GM21619 (cell line): ENCODE results near the gene SLCO3A1.

Experiments used
- ATAC-seq: cut with Tn5 transposase; IDR thresholded peaks from one replicate; pipeline ENCODE4 v1.9.1; 2021; ENCODE audit not compliant: unreplicated experiment

The SLCO3A1 gene

DNA sequence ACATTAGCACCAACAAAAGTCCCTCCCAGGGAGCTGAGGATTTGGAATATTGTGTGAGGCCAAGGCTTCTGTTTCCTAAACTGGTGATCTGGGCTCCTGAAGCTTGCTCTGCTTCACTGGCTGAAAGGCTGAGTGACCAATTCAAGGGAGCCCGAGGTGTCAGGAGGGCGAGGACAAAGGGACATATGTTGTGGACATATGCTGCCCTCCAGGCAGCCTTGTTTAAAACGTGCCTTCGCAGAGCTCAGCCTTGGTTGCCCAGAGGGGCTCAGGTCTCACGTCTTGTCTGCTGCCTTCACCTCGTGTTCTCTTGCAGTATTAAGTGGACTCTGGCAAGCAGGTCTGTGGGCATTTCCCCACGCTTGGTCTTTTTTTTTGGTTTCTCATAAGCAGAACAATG lies 7.0 kb downstream of the SLCO3A1 start:
- ATAC-seq = no peak

DNA sequence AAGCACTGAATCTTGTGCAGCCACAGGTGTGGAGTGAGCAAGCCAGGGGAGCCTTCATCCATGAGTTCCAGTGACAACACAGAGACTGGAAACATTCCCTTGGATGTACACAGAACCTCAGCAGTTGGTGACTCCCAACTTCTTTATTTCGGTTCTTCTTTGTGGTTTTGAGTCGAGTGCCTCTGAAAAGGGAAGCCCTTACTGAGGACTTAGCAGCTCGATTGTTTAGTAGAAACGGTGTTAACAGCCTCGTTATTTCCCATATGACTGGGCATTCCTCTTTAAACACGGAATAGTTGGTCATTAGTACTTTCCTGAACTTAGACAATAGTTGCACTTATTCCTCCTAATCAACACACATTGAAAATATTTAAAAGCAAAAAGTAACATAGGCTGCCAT lies 7.7 kb downstream of the SLCO3A1 start:
- ATAC-seq = no peak

DNA sequence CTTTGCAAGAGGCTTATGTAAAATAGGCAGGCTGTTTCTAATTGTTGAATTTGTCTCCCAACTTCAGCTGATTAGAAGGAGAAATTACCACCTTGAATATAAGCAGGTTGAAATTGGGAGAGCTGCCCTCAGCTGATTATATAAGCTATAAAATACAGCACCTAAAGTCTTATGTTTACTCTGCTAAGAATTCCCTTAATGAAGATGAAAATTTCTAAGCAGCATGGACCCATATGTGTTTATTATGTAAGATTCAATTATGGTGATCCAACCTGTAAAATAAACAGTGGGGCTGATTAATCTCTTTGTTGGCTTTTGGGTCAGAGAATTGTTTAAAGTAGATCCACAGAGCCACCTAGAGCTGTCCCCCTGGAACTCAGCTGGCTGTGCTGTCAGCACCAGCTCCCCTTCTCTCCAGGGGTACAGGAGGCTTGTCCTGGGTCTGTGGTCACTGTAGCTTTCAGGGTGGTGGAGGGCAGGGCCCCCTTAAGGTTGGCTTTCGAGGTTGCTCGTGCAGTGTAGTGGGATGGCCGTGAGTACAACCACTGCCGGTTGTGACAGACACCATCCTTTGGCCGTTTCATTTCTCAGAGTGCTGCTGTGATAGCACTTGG lies 9.5 kb downstream of the SLCO3A1 start:
- ATAC-seq = no peak

DNA sequence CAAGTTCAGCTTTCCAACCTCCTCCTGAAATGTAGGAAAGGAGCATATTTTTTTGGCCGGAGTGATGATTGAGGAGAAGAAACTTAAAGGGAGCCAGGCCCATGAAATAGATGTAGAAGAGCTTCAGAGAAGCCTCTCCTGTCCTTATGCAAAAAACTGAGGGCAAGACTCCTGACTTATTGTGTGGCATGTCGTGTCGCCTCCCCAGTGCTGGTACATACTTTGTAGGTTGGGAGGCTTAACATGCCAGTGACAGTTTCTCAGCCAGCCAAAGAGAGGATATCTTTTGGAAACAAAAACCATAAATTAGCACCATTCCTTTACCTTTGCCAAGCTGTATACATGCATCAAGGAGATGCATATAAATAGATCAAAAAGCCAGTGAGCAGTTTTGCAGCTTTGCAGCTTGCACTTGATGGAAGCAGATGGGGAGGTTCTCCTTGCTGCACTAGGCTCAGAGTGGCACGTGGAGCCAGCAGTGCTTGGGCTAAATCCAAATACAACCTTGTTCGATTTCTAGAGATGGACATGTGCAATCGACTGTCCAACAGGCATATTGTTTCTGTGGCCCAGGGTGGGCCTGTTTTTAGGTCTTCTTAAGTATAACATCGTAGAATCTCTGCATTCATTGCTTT lies 10.2 kb downstream of the SLCO3A1 start:
- ATAC-seq = no peak

DNA sequence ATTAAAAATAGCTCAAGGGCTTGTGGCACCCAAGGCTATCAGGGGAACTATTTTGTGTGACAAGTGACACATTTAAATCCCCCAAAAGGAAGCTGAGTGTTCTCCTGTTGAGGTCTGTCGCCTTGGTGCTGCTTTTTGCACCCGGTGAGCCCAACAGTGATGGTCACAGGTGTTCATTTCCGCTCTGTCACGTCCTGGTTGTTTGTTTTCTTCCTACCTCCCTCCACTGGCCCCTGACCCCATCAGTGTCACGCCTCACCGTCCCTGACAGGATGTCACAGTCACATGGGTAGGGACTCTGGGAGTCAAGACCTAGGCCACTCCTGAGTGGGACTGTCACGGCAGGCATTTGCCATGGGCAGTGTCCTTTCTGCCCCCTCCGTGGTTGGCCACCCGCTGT lies 11.2 kb downstream of the SLCO3A1 start:
- no peak for ATAC-seq

DNA sequence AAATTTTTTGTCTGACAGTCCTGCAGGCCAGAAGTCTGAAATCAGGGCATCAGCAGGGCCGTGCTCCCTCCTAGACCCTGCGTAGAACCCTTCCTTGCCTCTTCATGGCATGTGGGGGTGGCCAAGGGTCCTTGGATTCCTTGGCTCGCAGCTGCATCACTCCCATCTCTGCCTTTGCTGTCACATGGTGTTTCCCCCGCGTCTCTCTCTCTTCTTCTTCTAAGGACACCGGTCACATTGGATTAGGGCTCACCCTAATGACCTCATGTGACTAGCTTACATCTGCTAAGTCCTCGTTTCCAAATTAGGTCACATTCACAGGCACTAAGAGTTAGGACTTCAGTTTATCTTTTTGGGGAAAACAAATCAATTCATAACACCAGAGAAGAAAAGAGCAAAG lies 12.0 kb downstream of the SLCO3A1 start:
- no peak for ATAC-seq

DNA sequence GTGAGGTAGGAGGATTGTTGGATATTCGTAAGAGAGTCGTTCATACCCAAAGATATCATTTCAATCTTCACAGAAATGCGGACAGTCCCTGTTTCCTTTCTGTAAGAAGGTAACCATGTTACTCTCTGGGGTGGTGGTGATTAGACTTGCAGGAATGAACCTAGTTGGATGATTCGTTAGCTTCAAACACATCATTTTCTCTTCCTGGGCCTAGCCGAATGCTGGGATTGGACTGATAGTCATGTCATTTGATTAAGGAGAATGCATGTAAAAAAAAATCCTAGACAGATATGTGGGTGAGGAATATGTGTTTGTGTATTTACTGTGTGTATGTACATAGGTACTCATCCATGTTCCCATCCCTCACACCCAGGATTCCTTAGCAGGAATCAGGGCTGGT lies 12.4 kb downstream of the SLCO3A1 start:
- ATAC-seq = no peak

DNA sequence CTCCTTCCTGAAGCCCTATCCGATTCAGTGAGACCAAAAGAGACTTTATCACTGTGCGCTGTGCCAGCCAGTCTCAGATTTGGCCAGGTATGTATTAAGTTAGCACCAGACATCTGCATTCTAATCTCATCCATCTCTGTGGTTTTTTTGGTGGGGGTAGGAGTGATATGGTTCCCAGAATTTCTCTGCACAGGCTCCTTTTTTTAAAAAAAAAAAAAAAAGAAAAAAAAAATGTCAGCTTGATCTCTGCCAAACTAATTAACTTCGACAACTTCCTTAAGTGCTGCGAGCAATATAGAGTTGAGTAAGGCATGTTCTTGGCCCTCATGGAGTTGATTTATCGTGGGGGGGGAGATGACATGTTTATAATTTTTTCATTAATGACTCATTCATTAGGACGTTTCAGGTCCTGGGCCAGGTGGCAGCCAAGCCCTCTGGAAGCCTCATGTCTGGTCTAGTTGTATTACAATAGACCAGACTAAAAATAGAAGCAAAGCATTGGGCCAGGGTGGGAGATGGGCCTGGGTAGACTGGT lies 12.9 kb downstream of the SLCO3A1 start:
- no peak for ATAC-seq

DNA sequence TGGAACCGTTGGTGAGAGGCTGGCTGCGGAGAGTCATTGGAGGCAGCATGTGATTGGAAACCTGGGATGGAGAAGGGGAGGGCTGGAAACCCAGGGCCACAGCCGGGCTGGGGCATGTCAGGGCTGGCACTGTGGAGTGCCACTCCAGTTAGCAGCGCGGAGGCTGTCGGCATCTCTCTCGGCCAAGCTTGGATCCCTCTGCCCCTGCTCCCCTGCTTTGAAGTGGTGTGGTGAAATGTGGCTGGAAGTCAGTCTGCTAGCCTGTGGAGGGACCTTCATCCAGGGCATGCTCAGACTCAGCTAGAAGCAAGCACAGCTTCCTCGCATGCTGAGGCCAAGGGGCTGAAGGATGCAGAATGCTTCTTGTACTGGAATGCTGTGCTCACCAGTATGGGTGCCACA lies 13.5 kb downstream of the SLCO3A1 start:
- ATAC-seq = no peak

DNA sequence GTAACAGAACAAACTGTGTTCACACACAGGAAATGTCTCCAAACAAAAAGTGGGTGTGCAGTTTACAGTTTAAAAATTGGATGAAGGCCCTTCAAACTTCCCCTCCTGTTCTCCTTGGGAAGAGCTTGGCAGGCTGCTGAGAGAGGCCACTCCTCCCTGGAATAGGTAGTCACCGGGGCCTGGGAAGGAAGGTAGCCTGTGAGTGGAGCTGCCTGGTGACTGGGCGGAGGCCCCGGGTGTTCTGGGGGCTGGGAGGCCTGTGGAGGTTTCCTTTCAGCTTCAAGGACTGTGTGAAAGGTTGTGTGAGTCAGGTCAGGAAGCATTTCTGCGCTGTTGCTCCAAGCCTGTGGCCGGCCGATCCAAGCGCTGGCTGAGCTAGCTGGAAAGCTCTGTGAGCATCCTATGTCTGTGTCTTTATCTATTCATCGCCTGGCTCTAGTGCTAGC lies 14.1 kb downstream of the SLCO3A1 start:
- ATAC-seq = no peak

DNA sequence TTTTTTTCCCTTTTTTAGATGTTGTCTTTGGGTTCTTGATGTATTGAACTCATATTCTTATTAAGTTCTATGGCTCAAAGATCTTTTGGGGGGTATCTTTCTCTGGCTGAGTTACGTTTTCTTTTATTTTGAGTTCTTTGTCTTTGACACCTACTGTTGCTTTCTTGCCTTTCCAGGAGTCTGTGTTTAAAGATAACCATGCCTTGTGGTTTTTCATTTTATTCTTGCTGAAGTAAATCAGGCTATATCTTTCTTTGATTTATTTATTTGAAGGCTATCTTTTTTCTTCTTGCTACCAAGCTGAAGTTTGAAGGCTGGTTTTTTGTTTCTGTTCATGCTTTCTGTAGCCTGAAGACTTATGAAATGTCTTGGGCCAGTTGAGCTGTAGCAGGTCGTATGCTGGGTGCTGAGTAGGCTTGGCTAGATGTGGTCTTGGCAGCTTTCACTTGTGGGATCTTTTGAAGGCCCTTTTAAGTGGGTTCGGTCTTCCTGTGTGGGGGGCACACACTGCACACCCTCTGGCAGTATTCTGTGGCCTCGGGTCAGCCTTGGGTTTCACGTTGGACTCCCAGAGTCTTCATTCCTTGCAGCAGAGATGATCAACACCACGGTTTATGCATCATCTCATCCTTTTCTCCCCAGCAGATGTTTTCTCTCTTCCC lies 17.5 kb downstream of the SLCO3A1 start:
- no peak for ATAC-seq

DNA sequence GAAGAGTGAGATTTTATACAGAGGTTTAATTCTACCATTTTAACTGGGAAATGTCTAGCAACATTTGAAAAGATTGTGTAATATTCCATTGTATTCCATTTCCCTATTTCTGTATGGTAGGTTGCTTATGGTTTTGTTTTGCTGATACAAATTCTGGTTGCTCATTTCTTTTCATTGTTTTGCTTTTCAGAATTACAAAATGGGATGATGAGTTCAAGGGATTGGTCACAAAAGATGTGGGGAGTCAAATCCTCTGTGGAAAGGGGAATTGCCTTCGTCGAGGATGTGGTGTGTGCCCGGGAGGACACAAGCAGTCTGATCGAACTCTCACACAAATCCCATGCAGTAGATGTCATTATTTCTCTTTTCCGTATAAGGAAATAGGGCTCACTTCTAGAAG lies 18.3 kb downstream of the SLCO3A1 start:
- ATAC-seq = no peak

DNA sequence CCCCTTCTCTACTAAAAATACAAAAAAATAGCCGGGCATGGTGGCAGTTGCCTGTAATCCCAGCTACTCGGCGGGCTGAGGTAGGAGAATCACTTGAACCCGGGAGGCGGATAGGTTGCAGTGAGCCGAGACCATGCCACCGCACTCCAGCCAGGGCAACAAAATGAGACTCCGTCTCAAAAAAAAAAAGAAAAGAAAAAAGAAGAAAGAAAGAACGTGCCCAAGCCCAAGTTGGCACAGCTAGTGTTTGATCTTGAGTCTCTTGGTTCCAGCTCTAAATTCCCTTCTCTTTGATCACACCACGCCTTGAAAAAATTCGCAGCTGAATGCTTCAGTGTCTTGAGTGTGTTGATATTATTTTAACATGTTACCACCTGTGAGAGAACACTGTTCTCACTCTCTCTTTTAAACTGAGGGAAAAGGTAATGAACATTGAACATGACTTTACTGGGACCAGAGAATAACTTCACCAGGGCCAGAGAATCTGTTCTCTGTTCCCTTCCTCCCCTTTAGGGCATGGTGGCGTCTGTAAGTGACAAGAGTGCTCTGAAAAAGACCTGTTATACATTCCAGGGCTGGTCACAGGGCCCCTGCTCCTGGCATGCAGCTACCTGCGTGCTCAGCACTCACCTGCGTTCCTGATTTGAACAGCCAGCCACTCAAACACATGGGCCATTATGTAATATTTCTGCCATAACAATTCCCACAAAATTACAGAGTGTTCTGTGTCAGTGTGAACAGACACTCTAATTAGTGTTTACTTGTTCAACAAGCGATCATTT lies 19.0 kb downstream of the SLCO3A1 start:
- ATAC-seq = no peak

DNA sequence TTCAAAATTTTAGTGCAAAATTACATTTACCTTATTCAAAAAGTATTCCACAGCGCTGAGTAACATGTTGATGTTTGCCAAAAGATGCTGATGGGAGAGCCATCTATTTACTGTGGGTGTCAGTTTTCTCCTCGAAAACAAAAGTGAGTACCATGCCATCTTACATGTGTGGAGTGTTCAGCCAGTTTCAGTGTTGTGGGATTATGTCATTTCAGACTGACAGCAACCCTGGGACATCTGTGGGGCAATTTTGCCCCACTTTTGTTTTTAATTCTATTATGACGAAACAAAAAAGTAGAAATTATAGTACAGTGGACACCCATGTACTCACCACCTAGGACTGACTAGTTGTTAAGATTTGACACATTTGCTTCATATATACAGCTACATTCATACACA lies 19.6 kb downstream of the SLCO3A1 start:
- no peak for ATAC-seq

DNA sequence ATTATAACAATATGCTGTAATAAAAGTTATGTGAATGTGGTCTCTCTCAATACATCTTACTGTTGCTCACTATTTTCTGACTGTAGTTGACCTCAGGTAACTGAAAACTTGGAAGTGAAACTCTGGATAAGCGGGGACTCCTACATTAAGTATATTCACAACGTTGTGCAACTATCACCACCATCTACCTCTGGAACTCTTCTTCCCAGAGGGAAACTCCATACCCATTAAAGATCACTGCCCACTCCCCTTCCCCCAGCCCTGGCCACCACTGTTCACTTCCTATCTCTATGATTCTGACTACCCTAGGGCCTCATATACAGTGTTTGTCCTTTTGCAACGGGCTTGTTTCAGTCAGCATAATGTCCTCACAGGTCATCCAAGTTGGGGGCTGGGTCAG lies 20.7 kb downstream of the SLCO3A1 start:
- no peak for ATAC-seq

DNA sequence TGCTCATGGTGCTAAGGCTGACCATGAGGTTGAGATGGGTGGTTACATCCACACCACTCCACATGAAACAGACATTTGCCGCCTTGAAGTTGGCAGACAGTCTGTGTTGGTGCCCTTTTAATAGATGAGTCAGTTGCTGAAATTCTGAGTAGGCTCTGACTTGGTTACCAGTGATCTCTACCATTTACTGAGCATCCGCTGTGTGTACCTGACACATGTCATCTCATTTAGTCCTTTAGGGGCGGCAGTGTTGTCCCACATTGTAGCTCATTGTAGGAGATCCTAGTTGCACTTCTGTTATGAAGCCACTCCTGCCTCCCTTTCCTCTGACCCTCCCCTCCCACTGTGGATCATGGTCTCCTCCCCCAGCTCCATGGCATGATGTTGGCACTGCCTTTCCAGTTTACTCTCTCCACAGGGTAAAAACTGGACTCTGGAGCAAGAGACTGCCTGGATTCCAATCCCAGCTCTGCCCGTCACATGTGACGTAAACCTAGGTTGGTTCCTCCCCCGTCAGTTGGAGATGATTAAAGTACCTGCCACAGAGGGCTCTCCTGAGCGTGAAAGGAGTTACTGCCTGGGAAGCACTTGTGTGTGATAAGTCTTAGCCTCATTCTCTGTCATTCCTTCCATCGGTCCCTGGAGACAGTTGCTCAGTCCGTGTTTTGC lies 21.6 kb downstream of the SLCO3A1 start:
- ATAC-seq = no peak

DNA sequence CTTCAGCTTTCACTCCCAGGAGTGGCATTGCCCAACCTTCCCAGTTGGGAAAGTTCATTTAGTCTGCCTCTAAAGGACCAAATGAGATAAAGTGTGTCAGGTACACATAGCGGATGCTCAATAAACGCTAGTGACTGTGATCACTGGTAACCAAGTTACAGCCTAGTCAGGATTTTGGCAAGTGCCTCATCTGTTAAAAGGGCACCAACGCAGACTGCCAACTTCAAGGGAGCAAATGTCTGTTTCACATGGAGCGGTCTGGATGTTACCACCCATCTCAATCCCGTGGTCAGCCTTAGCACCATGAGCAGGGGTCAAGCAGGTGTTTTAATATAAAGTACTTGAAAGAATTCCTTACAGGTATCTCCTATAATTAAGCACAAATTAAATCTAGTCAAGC lies 22.7 kb downstream of the SLCO3A1 start:
- no peak for ATAC-seq

DNA sequence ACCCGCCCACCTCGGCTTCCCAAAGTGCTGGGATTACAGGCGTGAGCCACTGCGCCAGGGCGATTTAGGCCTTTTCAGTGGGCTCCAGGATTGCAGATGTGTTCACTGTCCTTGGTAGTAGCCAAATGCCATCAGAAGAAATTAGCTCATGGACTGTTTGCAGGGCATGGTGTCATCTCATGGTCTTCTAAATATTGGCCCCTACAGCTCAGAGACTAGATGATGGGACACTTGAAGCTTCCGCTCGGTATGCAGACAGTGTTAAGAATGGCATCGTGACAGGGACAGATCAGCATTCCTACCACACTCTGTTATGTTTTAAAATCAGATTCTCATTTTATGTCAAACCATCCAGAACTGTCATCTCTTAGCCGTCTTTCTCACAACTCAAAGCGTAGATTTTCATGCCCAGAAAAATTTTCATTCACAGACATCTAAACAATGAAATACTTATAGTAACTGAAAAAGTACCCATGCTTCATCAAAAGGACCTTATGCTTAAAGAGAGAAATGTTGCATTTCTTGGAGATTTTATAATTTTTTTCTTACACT lies 24.9 kb downstream of the SLCO3A1 start:
- no peak for ATAC-seq

DNA sequence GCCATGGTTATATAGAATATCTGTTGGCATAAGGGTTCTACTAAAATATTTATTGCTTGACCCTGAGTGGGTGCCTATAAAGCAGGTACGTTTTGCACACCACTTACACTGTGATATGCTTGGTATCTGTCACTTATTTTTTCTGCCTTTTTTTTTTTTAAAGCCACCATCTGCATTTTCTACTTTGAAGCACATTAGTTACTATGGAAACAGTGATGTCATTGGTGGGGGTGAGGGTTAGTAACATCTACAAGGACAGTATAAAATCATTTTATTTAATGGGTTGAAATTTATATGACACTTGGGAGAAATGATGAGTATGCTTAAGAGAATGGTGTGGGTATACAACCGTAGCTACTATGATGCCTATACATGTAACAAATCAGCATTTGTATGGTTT lies 25.6 kb downstream of the SLCO3A1 start:
- no peak for ATAC-seq

DNA sequence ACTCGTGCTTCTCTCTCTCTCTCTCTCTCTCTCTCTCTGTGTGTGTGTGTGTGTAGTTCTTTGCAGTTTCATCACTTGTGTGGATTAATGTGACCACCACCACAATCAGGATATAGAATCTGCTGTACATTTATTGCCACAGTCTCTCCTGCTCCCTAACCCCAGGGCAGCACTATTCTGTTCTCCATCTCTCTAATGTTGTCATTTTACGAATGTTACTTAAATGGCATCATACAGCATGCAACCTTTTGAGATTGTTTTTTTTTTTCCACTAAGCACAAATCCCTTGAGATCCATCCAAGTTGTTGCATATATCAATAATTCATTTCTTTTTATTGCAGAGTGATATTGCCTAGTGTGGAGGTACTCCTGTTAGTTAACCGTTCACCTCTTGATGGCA lies 26.9 kb downstream of the SLCO3A1 start:
- ATAC-seq = no peak
